OCI-LY1 (cell line): Measurements from ENCODE around the gene AFAP1L1.

Experiments used
- H2AFZ ChIP-seq: fragments of 200-600 bp; sonication (generic), shearing (Covaris generic); 2 replicates; pipeline ENCODE4 v1.6.0; 2014; ENCODE audit warnings: antibody characterized with exemption, mild to moderate bottlenecking, low read length
- H3F3A ChIP-seq: fragments of 200-600 bp; sonication (generic), shearing (Covaris generic); 2 replicates; pipeline ENCODE4 v1.6.0; 2014; ENCODE audit warnings: mild to moderate bottlenecking, antibody characterized with exemption, low read length, moderate library complexity; ENCODE audit not compliant: insufficient read depth
- H3K27ac ChIP-seq: fragments of 200-600 bp; sonication (generic); 2 replicates; pipeline ENCODE4 v1.5.1; 2014; ENCODE audit warnings: low read length, mixed run types, mild to moderate bottlenecking, low read depth; ENCODE audit not compliant: poor library complexity, severe bottlenecking
- H3K27me3 ChIP-seq: fragments of 200-600 bp; sonication (generic); 2 replicates; pipeline ENCODE4 v1.6.0; 2014; ENCODE audit warnings: antibody characterized with exemption, mild to moderate bottlenecking, low read length, moderate library complexity; ENCODE audit not compliant: insufficient read depth
- H3K36me3 ChIP-seq: fragments of 200-600 bp; sonication (generic); 2 replicates; pipeline ENCODE4 v1.6.1; 2014; ENCODE audit warnings: mild to moderate bottlenecking, antibody characterized with exemption, low read length, moderate library complexity, mixed read lengths; ENCODE audit not compliant: insufficient read depth
- H3K4me1 ChIP-seq: fragments of 200-600 bp; sonication (generic); 2 replicates; pipeline ENCODE4 v1.5.1; 2014; ENCODE audit warnings: mild to moderate bottlenecking, low read length, moderate library complexity; ENCODE audit not compliant: insufficient read depth, severe bottlenecking
- H3K4me2 ChIP-seq: fragments of 200-600 bp; sonication (generic), shearing (Covaris generic); 2 replicates; pipeline ENCODE4 v1.6.1; 2014; ENCODE audit warnings: low read length
- H3K4me3 ChIP-seq: fragments of 200-600 bp; sonication (generic); 2 replicates; pipeline ENCODE4 v1.5.1; 2014; ENCODE audit warnings: low read length, low read depth, mild to moderate bottlenecking, mixed read lengths; ENCODE audit not compliant: poor library complexity, severe bottlenecking
- H3K79me2 ChIP-seq: fragments of 200-600 bp; shearing (Covaris generic); 2 replicates; pipeline ENCODE4 v1.6.1; 2016; ENCODE audit warnings: mixed run types, low read length, mixed read lengths; ENCODE audit not compliant: insufficient read depth
- H3K9ac ChIP-seq: fragments of 200-600 bp; sonication (generic), shearing (Covaris generic); 2 replicates; pipeline ENCODE4 v1.6.1; 2014; ENCODE audit warnings: mild to moderate bottlenecking, low read length, mixed read lengths
- H3K9me2 ChIP-seq: fragments of 200-600 bp; sonication (generic), shearing (Covaris generic); 2 replicates; pipeline ENCODE4 v1.6.1; 2014; ENCODE audit warnings: low read depth, mild to moderate bottlenecking, low read length, mixed read lengths
- H3K9me3 ChIP-seq: fragments of 200-600 bp; shearing (Covaris generic); 2 replicates; pipeline ENCODE4 v1.6.1; 2014; ENCODE audit warnings: low read length, mixed read lengths
- H4K20me1 ChIP-seq: fragments of 200-600 bp; sonication (generic), shearing (Covaris generic); 2 replicates; pipeline ENCODE4 v1.6.0; 2016; ENCODE audit warnings: mild to moderate bottlenecking, low read length; ENCODE audit not compliant: insufficient read depth
- CTCF ChIP-seq: fragments of 200-600 bp; sonication (generic), shearing (Covaris generic); IDR thresholded peaks from 2 replicates; pipeline ENCODE4 v1.5.1; 2017; ENCODE audit warnings: mild to moderate bottlenecking, antibody characterized with exemption, low read length, moderate library complexity, mixed read lengths
- EZH2 ChIP-seq: fragments of 200-600 bp; sonication (generic), shearing (Covaris generic); IDR thresholded peaks from 2 replicates; pipeline ENCODE4 v1.8.0; 2017; ENCODE audit warnings: borderline replicate concordance, mixed run types, mild to moderate bottlenecking, antibody characterized with exemption, low read length, moderate library complexity, mixed read lengths

The AFAP1L1 gene

GRCh38 chr5:149381986-149382338 lies 110.3 kb downstream of the AFAP1L1 start:
- Histone ChIP-seq H3K4me2 (no peak overlapping the region), H3K79me2 (no peaks in the 10 kb centered on the region), H3K4me3 (no peak overlapping the region), H3K9ac (no peak overlapping the region), H3K9me3 (no peaks in the 10 kb centered on the region), H3K9me2 (no peaks in the 10 kb centered on the region), H3K27ac (no peak overlapping the region), H3K4me1 (peaks cover 12% of the 10 kb centered on the region), H4K20me1 (no peaks in the 10 kb centered on the region), H3K27me3 (no peaks in the 10 kb centered on the region), H2AFZ (no peak overlapping the region), H3F3A (no peaks in the 10 kb centered on the region), H3K36me3 (no peaks in the 10 kb centered on the region)
- TF ChIP-seq EZH2, result no peak
- TF ChIP-seq CTCF, result peak; percentile 85

- Histone ChIP-seq H3K27me3 (no peaks in the 10 kb centered on the region), H3K4me2 (no peak overlapping the region), H3K9me2 (no peaks in the 10 kb centered on the region), H4K20me1 (no peaks in the 10 kb centered on the region), H2AFZ (no peak overlapping the region), H3K79me2 (no peaks in the 10 kb centered on the region), H3K4me3 (no peak overlapping the region), H3K27ac (no peak overlapping the region), H3K36me3 (no peaks in the 10 kb centered on the region), H3K9ac (no peak overlapping the region), H3K4me1 (peaks cover 12% of the 10 kb centered on the region), H3F3A (no peaks in the 10 kb centered on the region), H3K9me3 (no peaks in the 10 kb centered on the region)
- no peak for TF ChIP-seq CTCF
- TF ChIP-seq EZH2, result no peak
Observed at GRCh38 chr5:149382517-149383220, 111.0 kb downstream of the AFAP1L1 start.

GRCh38 chr5:149383399-149383798 lies 111.7 kb downstream of the AFAP1L1 start:
- H3K4me3 ChIP-seq, result no peak overlapping the region
- TF ChIP-seq EZH2, result no peak
- TF ChIP-seq CTCF, result no peak
- no peak overlapping the region for H3K4me2 ChIP-seq
- no peaks in the 10 kb centered on the region for H3K36me3 ChIP-seq
- H3K9me3 ChIP-seq, result no peaks in the 10 kb centered on the region
- H3F3A ChIP-seq, result no peaks in the 10 kb centered on the region
- H3K9ac ChIP-seq, result no peak overlapping the region
- H3K79me2 ChIP-seq, result no peaks in the 10 kb centered on the region
- H3K27ac ChIP-seq, result no peak overlapping the region
- H3K27me3 ChIP-seq, result peaks cover 5% of the 10 kb centered on the region; the same call in 1 of the 2 replicates
- H2AFZ ChIP-seq, result no peak overlapping the region
- H3K9me2 ChIP-seq, result no peaks in the 10 kb centered on the region
- H4K20me1 ChIP-seq, result no peaks in the 10 kb centered on the region
- peaks cover 12% of the 10 kb centered on the region for H3K4me1 ChIP-seq
